ENCODE measurements around the gene TTC28. TPM values are rescaled to one million over a fixed set of nuclear protein-coding genes. Genes with fewer than 3 reads are reported as not detected.
"Not testable (repeated sequence)": the region's sequence is repeated elsewhere in the genome, so short reads cannot be mapped to it uniquely, and the experiment has no call there.

The TTC28 gene
- total RNA-seq, 1 donor from 2014 or later, result 65.4 TPM

- no peak for DNase-seq (ENCODE audit: low read depth, low spot score)
- Mint-ChIP-seq H3K4me3 (no peak overlapping the region), H3K36me3 (ENCODE audit: low read depth) (peaks cover 32% of the 10 kb centered on the region), H3K27ac (ENCODE audit: unreplicated experiment) (no peak overlapping the region), H3K27me3 (ENCODE audit: low read depth) (no peaks in the 10 kb centered on the region), H3K4me1 (no peaks in the 10 kb centered on the region), H3K9me3 (peaks cover 4% of the 10 kb centered on the region)
- no peak for TF ChIP-seq CTCF (conservative IDR thresholded peaks at IDR 0.05)
Measured at GRCh38 chr22:28063656-28064055, 616.0 kb downstream of the TTC28 start.

GRCh38 chr22:28060594-28060993 lies 619.0 kb downstream of the TTC28 start:
- not testable (repeated sequence) for H3K4me3 Mint-ChIP-seq; H3K4me1 Mint-ChIP-seq; H3K9me3 Mint-ChIP-seq; H3K27ac Mint-ChIP-seq (ENCODE audit: unreplicated experiment); DNase-seq (ENCODE audit: low read depth, low spot score); H3K27me3 Mint-ChIP-seq (ENCODE audit: low read depth)
- H3K36me3 Mint-ChIP-seq (ENCODE audit: low read depth), result peaks cover 29% of the 10 kb centered on the region

GRCh38 chr22:28058036-28058435 lies 621.6 kb downstream of the TTC28 start:
- peaks cover 3% of the 10 kb centered on the region for H3K4me1 Mint-ChIP-seq

GRCh38 chr22:28054819-28055208 lies 624.8 kb downstream of the TTC28 start:
- Mint-ChIP-seq H3K27ac (ENCODE audit: unreplicated experiment) (no peak overlapping the region), H3K4me3 (no peak overlapping the region), H3K27me3 (ENCODE audit: low read depth) (no peaks in the 10 kb centered on the region), H3K36me3 (ENCODE audit: low read depth) (no peaks in the 10 kb centered on the region), H3K4me1 (peaks cover 16% of the 10 kb centered on the region), H3K9me3 (no peaks in the 10 kb centered on the region)
- no peak for DNase-seq (ENCODE audit: low read depth, low spot score)
- no peak for TF ChIP-seq CTCF (conservative IDR thresholded peaks at IDR 0.05)

More at GRCh38 chr22:28058036-28058435, 621.6 kb downstream of the TTC28 start:
- TF ChIP-seq CTCF (conservative IDR thresholded peaks at IDR 0.05), result no peak
- no peak overlapping the region for H3K27ac Mint-ChIP-seq (ENCODE audit: unreplicated experiment)
- no peak overlapping the region for H3K4me3 Mint-ChIP-seq
- peaks cover 19% of the 10 kb centered on the region for H3K36me3 Mint-ChIP-seq (ENCODE audit: low read depth)
- no peak for DNase-seq (ENCODE audit: low read depth, low spot score)
- H3K9me3 Mint-ChIP-seq, result peaks cover 4% of the 10 kb centered on the region
- no peaks in the 10 kb centered on the region for H3K27me3 Mint-ChIP-seq (ENCODE audit: low read depth)

- Mint-ChIP-seq H3K4me3 (no peak overlapping the region), H3K9me3 (no peaks in the 10 kb centered on the region), H3K4me1 (peaks cover 16% of the 10 kb centered on the region), H3K36me3 (ENCODE audit: low read depth) (no peaks in the 10 kb centered on the region), H3K27ac (ENCODE audit: unreplicated experiment) (no peak overlapping the region), H3K27me3 (ENCODE audit: low read depth) (no peaks in the 10 kb centered on the region)
- no peak for DNase-seq (ENCODE audit: low read depth, low spot score)
- TF ChIP-seq CTCF (conservative IDR thresholded peaks at IDR 0.05), result no peak
Measured at GRCh38 chr22:28053896-28054818, 625.5 kb downstream of the TTC28 start.

- no peaks in the 10 kb centered on the region for H3K9me3 Mint-ChIP-seq
- TF ChIP-seq CTCF (conservative IDR thresholded peaks at IDR 0.05), result no peak
- H3K4me3 Mint-ChIP-seq, result no peak overlapping the region
- H3K27me3 Mint-ChIP-seq (ENCODE audit: low read depth), result no peaks in the 10 kb centered on the region
- no peak overlapping the region for H3K27ac Mint-ChIP-seq (ENCODE audit: unreplicated experiment)
- H3K36me3 Mint-ChIP-seq (ENCODE audit: low read depth), result no peaks in the 10 kb centered on the region
- H3K4me1 Mint-ChIP-seq, result peaks cover 16% of the 10 kb centered on the region
- DNase-seq (ENCODE audit: low read depth, low spot score), result no peak
Measured at GRCh38 chr22:28052825-28053269, 626.8 kb downstream of the TTC28 start.
